HG03558 (cell line): ENCODE measurements around the gene HS3ST3B1.

Source experiments
- ATAC-seq: cut with Tn5 transposase; IDR thresholded peaks from one replicate; pipeline ENCODE4 v1.9.1; 2021; ENCODE audit warnings: moderate number of reproducible peaks; ENCODE audit not compliant: unreplicated experiment; ENCODE audit errors: extremely low read depth

HS3ST3B1 gene

DNA sequence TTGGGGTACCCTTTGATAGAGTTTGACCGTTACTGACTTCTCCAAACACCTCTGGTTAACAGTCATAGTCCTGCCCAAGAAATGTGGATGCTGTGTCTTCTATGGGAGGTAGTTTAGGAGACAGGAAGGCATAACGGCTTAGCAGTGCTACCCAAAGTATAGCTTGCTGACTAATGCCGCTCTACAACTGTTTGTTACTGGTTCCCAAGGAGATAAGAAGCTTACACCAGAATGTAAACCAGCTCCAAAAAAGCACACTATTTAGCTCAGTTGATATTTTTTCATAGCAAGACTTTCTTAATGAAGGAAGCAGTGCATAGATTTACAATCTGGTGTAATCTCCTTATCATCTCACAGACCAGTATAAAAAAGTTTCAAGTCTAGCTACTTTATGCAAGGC lies 95.7 kb downstream of the HS3ST3B1 start:
- ATAC-seq = no peak

GRCh38 chr17:14398766-14399165 lies 97.9 kb downstream of the HS3ST3B1 start:
- no peak for ATAC-seq
